Measurements from ENCODE around the gene UCK1.

The UCK1 gene

DNA sequence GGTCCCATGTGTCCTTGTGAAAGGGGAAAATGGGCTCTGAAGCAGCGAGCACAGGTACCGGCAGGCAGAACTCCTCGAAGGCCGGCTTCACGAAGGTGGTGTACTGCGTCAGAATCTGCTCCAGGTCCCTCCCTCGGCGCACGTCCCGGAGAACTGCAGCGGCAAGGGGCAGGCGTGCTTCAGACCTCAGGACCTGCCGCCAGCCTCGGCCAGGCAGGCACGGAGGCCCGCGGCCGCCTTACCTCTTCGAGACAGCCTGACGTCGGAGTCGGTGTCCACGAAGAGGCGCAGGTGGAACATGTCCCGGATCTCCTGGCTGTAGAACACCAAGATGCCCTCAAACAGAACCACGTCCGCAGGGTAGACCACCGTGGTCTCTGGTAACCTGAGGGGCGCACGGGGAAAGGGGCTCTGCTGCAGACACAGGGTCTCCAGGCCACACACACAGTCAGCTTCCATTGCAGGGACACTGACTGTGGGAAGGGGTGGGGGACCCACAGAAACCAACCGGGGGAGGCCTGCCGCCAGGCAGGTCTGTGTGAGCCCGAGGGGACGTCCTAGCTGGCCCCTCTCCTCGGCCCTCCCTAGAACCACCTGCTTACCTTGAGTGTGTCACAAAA lies 2.1 kb downstream of the UCK1 start:
- Histone ChIP-seq H3K27ac (ENCODE audit: low read depth, low read length) (no peak overlapping the region), H3K27me3 (ENCODE audit: control insufficient read depth in 1 of 2, insufficient read depth in 2 of 2, low read length in 2 of 2) (no peaks in the 10 kb centered on the region), H3K9ac (ENCODE audit: low read length) (no peak overlapping the region), H3K4me1 (ENCODE audit: insufficient read depth, low read length) (peaks cover 11% of the 10 kb centered on the region), H3K4me3 (ENCODE audit: low read depth in 1 of 2, low read length in 2 of 2) (no peak overlapping the region), H3K9me3 (ENCODE audit: low read length) (no peaks in the 10 kb centered on the region), H3K36me3 (ENCODE audit: insufficient read depth, low read length) (peaks cover 39% of the 10 kb centered on the region)

DNA sequence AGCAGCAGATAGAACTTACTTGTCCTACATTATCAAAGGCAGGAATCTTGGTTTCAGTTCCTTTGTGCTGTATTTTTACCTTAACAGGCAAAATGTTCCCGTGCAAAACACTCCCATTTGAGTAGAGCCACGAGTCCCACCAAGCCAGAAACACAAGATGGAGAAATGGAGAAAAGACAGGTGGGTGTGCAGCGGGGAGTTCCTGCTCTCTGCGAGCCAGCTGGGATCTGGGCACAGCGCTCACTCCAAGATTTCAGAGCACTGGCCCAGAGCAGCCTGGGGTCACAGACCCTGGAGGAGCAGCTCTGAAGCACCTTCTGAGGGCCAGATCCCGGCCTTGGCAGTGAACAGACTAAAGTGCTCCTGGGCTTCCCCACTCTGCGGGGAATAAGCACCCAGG lies 2.9 kb downstream of the UCK1 start:
- no peaks in the 10 kb centered on the region for H3K9me3 ChIP-seq (ENCODE audit: low read length)
- H3K27ac ChIP-seq (ENCODE audit: low read depth, low read length) = no peak overlapping the region
- no peak overlapping the region for H3K4me3 ChIP-seq (ENCODE audit: low read depth in 1 of 2, low read length in 2 of 2)
- peaks cover 46% of the 10 kb centered on the region for H3K36me3 ChIP-seq (ENCODE audit: insufficient read depth, low read length)
- H3K9ac ChIP-seq (ENCODE audit: low read length) = no peak overlapping the region
- peaks cover 11% of the 10 kb centered on the region for H3K4me1 ChIP-seq (ENCODE audit: insufficient read depth, low read length)
- no peaks in the 10 kb centered on the region for H3K27me3 ChIP-seq (ENCODE audit: control insufficient read depth in 1 of 2, insufficient read depth in 2 of 2, low read length in 2 of 2)

DNA sequence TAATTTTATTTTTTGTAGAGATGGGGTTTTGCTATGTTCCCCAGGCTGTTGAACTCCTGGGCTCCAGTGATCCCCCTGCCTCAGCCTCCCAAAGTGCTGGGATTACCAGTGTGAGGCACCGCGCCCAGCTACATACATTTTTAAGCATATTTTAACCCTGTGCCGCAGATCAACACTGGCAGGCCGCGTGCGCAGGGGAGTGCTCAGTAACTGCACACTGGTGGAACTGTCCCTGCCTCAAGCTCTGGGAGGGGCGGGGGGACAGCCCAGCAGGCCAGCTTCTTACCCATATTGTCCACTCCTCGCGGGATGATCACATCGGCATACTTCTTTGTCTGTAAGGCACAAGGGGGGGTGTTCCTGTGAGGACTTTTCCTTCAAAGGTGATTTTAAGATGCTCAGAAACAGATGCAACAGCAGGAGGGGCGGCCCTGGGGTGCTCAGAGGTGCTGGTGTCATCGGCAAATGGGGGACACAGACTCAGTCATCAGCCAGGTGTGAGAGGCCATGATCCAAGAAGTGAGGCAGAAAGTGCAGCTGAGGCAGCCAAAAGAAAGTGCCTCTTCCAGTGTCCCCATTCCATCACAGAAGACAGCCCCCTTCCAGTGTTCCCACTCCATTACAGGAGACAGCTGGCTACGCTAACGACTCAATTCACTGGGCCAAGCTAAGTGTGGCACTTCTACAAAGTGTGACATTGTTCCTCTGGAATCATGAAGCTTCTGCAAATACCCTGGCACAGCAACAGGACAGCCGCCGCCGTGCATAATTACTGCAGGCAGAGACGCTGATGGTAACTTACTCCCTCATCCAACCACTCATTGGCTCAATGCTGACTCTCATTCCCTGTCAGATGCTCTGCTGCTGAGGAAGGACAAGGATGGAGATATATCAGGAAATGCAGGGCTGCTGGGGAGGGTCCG lies 5.2 kb downstream of the UCK1 start:
- Histone ChIP-seq H3K9me3 (ENCODE audit: low read length) (no peaks in the 10 kb centered on the region), H3K36me3 (ENCODE audit: insufficient read depth, low read length) (peaks cover 69% of the 10 kb centered on the region), H3K27ac (ENCODE audit: low read depth, low read length) (no peak overlapping the region), H3K9ac (ENCODE audit: low read length) (no peak overlapping the region), H3K27me3 (ENCODE audit: control insufficient read depth in 1 of 2, insufficient read depth in 2 of 2, low read length in 2 of 2) (no peaks in the 10 kb centered on the region), H3K4me1 (ENCODE audit: insufficient read depth, low read length) (peaks cover 11% of the 10 kb centered on the region), H3K4me3 (ENCODE audit: low read depth in 1 of 2, low read length in 2 of 2) (no peak overlapping the region)

DNA sequence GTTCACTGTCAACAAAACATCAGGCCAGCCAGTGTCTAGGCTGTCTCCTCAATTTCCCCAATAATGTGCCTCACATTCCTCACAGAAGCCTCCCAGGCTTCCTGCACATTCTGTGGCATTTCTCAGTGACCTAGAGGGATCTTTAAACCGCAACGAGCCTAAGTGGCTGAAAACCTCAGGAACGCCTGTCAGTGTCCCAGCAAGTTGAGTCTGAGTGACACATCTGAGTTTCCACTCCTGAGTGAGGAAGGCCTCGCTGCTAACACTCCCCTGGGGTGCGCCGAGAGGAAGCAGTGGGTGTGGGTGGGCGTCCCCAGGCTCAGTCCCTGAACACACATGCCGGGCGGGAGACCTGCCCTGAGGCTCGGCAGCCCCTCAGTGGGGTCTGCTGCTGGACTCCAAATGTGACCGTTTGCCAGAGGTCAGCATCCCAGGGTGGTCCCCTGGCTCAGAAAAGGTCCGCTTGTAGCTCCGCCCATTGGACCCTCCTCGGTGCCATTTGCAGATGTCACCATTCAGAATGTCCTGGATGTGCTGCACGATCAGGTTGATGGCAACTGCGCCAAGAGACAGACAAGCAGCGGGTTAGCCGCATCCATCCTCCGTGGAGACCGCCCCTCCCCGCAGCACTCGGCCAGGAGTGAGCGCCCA lies 6.3 kb downstream of the UCK1 start:
- Histone ChIP-seq H3K9me3 (ENCODE audit: low read length) (no peaks in the 10 kb centered on the region), H3K9ac (ENCODE audit: low read length) (no peak overlapping the region), H3K27me3 (ENCODE audit: control insufficient read depth in 1 of 2, insufficient read depth in 2 of 2, low read length in 2 of 2) (no peaks in the 10 kb centered on the region), H3K4me3 (ENCODE audit: low read depth in 1 of 2, low read length in 2 of 2) (no peak overlapping the region), H3K36me3 (ENCODE audit: insufficient read depth, low read length) (peaks cover 80% of the 10 kb centered on the region), H3K4me1 (ENCODE audit: insufficient read depth, low read length) (peaks cover 5% of the 10 kb centered on the region), H3K27ac (ENCODE audit: low read depth, low read length) (no peak overlapping the region)

DNA sequence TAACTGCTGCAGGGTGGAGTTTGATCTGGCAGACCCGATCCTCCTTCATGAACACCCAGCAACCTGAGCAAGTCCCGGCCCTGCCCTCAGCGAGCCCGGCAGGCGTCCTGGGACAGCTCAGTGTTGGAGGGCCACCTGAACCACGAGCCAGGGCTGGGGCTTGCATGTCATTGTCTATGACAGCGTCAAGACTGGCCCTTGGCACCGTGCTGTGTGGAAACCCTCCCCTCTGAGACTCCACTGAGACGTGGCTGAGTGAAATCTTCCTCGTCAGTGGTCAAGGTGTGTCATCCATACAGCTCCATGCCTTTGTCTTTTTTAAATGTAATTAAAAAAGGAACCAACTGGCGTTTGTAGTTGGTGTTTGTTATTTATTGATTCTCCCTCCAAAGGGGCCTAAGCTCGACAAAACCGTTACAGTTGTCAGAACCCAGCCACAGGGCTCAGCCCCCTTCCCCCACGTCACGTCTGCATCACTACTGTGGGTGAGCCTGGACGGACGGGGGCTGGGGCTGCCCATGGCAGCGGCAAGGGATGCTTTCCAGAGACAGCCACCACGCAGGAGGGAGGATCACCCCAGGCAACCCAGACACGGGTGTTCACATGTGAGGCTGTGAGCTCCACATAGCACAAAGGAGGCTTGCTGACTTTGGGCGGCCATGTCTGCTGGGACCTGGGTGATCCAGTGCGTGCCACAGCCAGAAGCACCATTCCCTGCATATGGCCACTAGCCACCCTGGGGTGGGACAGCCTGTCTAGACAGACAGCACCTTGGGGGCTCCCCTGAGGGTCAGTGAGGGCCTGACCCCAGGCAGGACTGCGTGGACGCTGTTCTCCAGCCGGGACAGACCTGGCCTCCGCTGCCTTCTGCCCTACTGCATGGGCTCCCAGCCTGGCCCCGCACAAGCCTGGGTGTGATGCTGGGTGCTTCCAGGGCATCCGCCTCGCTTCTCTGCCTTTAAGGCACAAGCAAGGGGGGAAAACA lies 7.3 kb downstream of the UCK1 start:
- Histone ChIP-seq H3K4me1 (ENCODE audit: insufficient read depth, low read length) (no peaks in the 10 kb centered on the region), H3K9me3 (ENCODE audit: low read length) (no peaks in the 10 kb centered on the region), H3K27ac (ENCODE audit: low read depth, low read length) (no peak overlapping the region), H3K27me3 (ENCODE audit: control insufficient read depth in 1 of 2, insufficient read depth in 2 of 2, low read length in 2 of 2) (no peaks in the 10 kb centered on the region), H3K4me3 (ENCODE audit: low read depth in 1 of 2, low read length in 2 of 2) (no peak overlapping the region), H3K9ac (ENCODE audit: low read length) (no peak overlapping the region), H3K36me3 (ENCODE audit: insufficient read depth, low read length) (peaks cover 80% of the 10 kb centered on the region)

DNA sequence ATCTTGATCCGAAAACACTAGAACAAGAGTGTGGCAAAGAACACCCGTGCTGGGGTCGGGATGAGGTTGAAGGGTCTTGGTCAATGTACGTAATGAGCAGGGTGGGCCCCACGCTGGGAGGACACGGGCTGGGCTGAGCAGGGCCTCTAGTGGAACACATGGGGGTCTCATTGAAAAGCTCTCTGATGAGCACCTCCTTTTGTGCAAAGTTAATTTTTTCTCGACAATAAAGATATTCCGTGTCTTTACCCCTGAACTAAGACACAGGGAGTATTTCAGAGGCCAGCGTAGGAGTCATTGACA lies 8.0 kb downstream of the UCK1 start:
- Histone ChIP-seq H3K4me1 (ENCODE audit: insufficient read depth, low read length) (peaks cover 5% of the 10 kb centered on the region), H3K27ac (ENCODE audit: low read depth, low read length) (no peak overlapping the region), H3K36me3 (ENCODE audit: insufficient read depth, low read length) (peaks cover 80% of the 10 kb centered on the region), H3K9ac (ENCODE audit: low read length) (no peak overlapping the region), H3K4me3 (ENCODE audit: low read depth in 1 of 2, low read length in 2 of 2) (no peak overlapping the region), H3K27me3 (ENCODE audit: control insufficient read depth in 1 of 2, insufficient read depth in 2 of 2, low read length in 2 of 2) (no peaks in the 10 kb centered on the region), H3K9me3 (ENCODE audit: low read length) (no peaks in the 10 kb centered on the region)

DNA sequence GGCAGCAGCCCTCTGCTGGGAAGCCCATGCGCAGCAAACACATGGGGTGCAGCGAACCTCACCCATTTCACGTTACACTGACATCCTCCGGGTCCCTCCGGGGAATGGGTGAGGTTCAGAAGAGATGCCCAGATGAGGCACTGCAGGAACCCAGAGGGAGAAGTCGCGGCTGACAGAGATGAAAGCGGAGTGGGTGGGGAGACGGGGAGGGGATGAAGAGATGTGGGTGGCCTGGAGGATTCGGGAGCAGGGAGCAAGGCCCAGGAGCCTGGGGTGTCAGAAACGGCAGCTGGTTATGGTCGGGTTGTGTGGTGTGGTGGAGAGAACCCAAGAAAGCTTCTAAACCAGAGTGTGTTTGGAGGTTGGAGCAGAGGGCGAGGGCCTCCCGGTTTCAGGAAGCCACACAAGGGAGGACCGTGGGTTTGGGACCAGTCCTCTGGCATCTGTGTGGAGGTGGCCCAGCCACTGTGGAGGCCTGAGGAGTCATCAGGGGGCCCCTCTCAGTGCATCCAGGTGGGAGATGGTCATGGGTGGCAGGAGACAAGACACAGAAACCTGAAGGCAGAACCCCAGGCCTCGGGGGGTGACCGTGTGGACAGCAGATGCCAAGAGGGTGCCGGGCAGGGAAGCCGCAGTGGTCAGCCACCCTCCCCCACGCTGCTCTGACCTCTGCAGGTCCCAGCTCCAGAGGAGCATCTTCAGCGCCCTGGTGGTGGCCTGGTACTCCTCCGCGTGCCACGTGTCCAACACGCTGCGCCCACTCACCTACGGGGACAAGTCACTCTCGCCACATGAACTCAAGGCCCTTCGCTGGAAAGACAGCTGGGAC lies 8.6 kb downstream of the UCK1 start:
- Histone ChIP-seq H3K4me3 (ENCODE audit: low read depth in 1 of 2, low read length in 2 of 2) (no peak overlapping the region), H3K27me3 (ENCODE audit: control insufficient read depth in 1 of 2, insufficient read depth in 2 of 2, low read length in 2 of 2) (no peaks in the 10 kb centered on the region), H3K9me3 (ENCODE audit: low read length) (no peaks in the 10 kb centered on the region), H3K9ac (ENCODE audit: low read length) (no peak overlapping the region), H3K4me1 (ENCODE audit: insufficient read depth, low read length) (peaks cover 11% of the 10 kb centered on the region), H3K27ac (ENCODE audit: low read depth, low read length) (no peak overlapping the region), H3K36me3 (ENCODE audit: insufficient read depth, low read length) (peaks cover 80% of the 10 kb centered on the region)

DNA sequence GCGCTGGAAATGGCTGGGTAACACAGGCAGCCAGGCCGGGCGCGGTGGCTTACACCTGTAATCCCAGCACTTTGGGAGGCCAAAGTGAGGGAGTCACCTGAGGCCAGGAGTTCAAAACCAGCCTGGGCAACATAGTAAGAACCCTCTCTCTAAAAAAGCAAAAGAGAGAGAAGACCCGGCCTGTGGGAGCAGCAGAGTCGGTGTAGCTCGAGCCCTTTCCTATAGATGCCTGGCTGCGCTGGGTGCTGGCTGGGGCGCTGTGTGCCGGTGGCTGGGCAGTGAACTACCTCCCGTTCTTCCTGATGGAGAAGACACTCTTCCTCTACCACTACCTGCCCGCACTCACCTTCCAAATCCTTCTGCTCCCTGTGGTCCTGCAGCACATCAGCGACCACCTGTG lies 9.2 kb downstream of the UCK1 start:
- no peak overlapping the region for H3K27ac ChIP-seq (ENCODE audit: low read depth, low read length)
- no peak overlapping the region for H3K9ac ChIP-seq (ENCODE audit: low read length)
- H3K4me3 ChIP-seq (ENCODE audit: low read depth in 1 of 2, low read length in 2 of 2) = no peak overlapping the region
- H3K4me1 ChIP-seq (ENCODE audit: insufficient read depth, low read length) = peaks cover 12% of the 10 kb centered on the region
- peaks cover 81% of the 10 kb centered on the region for H3K36me3 ChIP-seq (ENCODE audit: insufficient read depth, low read length)
- no peaks in the 10 kb centered on the region for H3K27me3 ChIP-seq (ENCODE audit: control insufficient read depth in 1 of 2, insufficient read depth in 2 of 2, low read length in 2 of 2)
- no peaks in the 10 kb centered on the region for H3K9me3 ChIP-seq (ENCODE audit: low read length)

DNA sequence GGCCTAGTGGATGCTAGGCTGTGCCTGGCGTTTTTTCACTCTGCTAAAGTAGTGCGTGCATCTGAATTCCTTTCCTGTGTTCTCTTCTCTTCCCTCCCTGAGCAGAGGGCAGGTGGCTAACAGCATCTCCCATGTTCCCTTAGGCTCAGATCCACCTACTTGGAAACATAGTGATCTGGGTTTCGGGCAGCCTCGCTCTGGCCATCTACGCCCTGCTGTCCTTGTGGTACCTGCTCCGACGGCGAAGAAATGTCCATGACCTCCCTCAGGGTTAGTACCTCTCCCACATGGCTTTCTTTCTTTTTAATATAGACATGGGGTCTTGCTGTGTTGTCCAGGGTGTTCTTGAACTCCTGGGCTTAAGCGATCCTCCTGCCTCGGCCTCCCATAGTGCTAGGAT lies 9.9 kb downstream of the UCK1 start:
- Histone ChIP-seq H3K9me3 (ENCODE audit: low read length) (no peaks in the 10 kb centered on the region), H3K4me3 (ENCODE audit: low read depth in 1 of 2, low read length in 2 of 2) (no peak overlapping the region), H3K27me3 (ENCODE audit: control insufficient read depth in 1 of 2, insufficient read depth in 2 of 2, low read length in 2 of 2) (no peaks in the 10 kb centered on the region), H3K27ac (ENCODE audit: low read depth, low read length) (no peak overlapping the region), H3K4me1 (ENCODE audit: insufficient read depth, low read length) (peaks cover 12% of the 10 kb centered on the region), H3K9ac (ENCODE audit: low read length) (no peak overlapping the region), H3K36me3 (ENCODE audit: insufficient read depth, low read length) (peaks cover 85% of the 10 kb centered on the region)

DNA sequence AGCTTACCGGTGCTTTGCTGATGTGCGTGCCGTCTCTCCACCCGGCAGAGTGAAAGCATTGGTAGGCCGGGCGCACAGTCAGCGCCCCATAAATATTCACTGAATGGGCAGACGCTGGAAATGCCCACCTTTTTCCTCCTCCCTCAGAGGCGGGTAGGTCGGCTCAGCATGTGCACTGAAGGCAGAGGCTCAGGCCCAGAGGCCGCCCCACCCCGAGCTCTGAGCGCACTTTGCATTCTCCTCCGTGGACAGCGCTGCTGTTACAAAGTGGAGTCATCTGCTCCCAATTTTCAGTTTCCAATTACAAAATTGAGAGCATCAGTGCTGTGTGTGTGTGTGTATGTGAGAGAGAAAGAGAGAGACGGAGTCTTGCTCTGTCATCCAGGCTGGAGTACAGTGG lies 10.6 kb downstream of the UCK1 start:
- Histone ChIP-seq H3K36me3 (ENCODE audit: insufficient read depth, low read length) (peaks cover 85% of the 10 kb centered on the region), H3K4me1 (ENCODE audit: insufficient read depth, low read length) (peaks cover 12% of the 10 kb centered on the region), H3K27ac (ENCODE audit: low read depth, low read length) (no peak overlapping the region), H3K27me3 (ENCODE audit: control insufficient read depth in 1 of 2, insufficient read depth in 2 of 2, low read length in 2 of 2) (no peaks in the 10 kb centered on the region), H3K9ac (ENCODE audit: low read length) (no peak overlapping the region), H3K4me3 (ENCODE audit: low read depth in 1 of 2, low read length in 2 of 2) (no peak overlapping the region), H3K9me3 (ENCODE audit: low read length) (no peaks in the 10 kb centered on the region)
